HepG2 (cell line): ENCODE measurements around the gene USP11. TPM values are rescaled to one million over a fixed set of nuclear protein-coding genes. Genes with fewer than 3 reads are reported as not detected.

Experiments used
- ATAC-seq: fragments of 200-7000 bp; cut with Tn5 transposase; 3 replicates; pipeline ENCODE4 v1.9.1; 2020; ENCODE audit warnings: mild to moderate bottlenecking, moderate library complexity
- BruUV-seq: library from RNA; stranded (reverse); fragments of 400-500 nt; replicated peaks from 2 replicates; lab custom pipeline; 2021; lab: Mats Ljungman, UMichigan
- CTCF ChIA-PET: fragments of 300-600 bp; formaldehyde crosslinking; extraction: SDS; loops from one replicate; lab custom pipeline; 2021; ENCODE audit warnings: low total read pairs, inconsistent platforms, low intra/inter-chr PET ratio; lab: Yijun Ruan, JAX
- POLR2A ChIA-PET: fragments of 350-600 bp; sonication (Branson Sonifier 250); formaldehyde crosslinking; loops from one replicate; lab custom pipeline; 2020; ENCODE audit warnings: antibody characterized with exemption, inconsistent platforms; lab: Yijun Ruan, JAX
- DNase-seq: peaks from one replicate; pipeline ENCODE4 v3.0.0-alpha.2; 2015; ENCODE audit warnings: low spot score
- FAIRE-seq: peaks from 3 replicates; lab custom pipeline; 2011; peaks lifted over from hg19 to GRCh38; lab: Jason Lieb, UNC
- H2AFZ ChIP-seq: one replicate; pipeline ENCODE4 v1.6.1; 2011; ENCODE audit warnings: low read length, inconsistent platforms
- H3K27ac ChIP-seq: fragments of 300-600 bp; 3 replicates; pipeline ENCODE4 v1.8.0; 2011; ENCODE audit warnings: mixed run types, mild to moderate bottlenecking, mixed read lengths, low read length, inconsistent platforms; ENCODE audit not compliant: insufficient read depth; ENCODE audit errors: extremely low read length
- H3K27me3 ChIP-seq, 2 experiments: fragments of 200-600 bp in 1 of 2; 2 replicates in 1 of 2; 3 replicates in 1 of 2; pipeline versions ENCODE4 v1.6.0 to v1.8.0; 2011; ENCODE audit warnings: low read length in 2 of 2, mild to moderate bottlenecking in 2 of 2, moderate library complexity in 2 of 2, inconsistent platforms in 1 of 2; ENCODE audit not compliant: insufficient read depth in 2 of 2, control insufficient read depth in 1 of 2
- H3K36me3 ChIP-seq, 2 experiments: fragments of 200-600 bp in 1 of 2; replicated peaks in 1 of 2; 2 replicates in 1 of 2; 3 replicates in 1 of 2; pipeline versions ENCODE4 v1.5.1 to v1.8.0; 2011; ENCODE audit warnings: low read length in 2 of 2, inconsistent platforms in 1 of 2; ENCODE audit not compliant: insufficient read depth in 2 of 2, control insufficient read depth in 1 of 2
- H3K4me1 ChIP-seq: 2 replicates; pipeline ENCODE4 v1.5.1; 2012; ENCODE audit warnings: low read length, inconsistent platforms; ENCODE audit not compliant: insufficient read depth
- H3K4me2 ChIP-seq: 2 replicates; pipeline ENCODE4 v1.6.0; 2011; ENCODE audit warnings: low read depth, low read length, inconsistent platforms
- H3K4me3 ChIP-seq, 3 experiments: fragments of 200-600 bp in 1 of 3; sonication (generic), shearing (Covaris generic) in 1 of 3; replicated peaks in 1 of 3; 2 replicates each; pipeline ENCODE4 v1.5.1; 2011 to 2016; ENCODE audit warnings: low read length in 3 of 3, inconsistent platforms in 2 of 3, low read depth in 2 of 3, mild to moderate bottlenecking in 2 of 3, control low read depth in 1 of 3, mixed read lengths in 1 of 3; ENCODE audit not compliant: insufficient read depth in 1 of 3
- H3K79me2 ChIP-seq: one replicate; pipeline ENCODE4 v1.6.1; 2011; ENCODE audit warnings: low read length, inconsistent platforms; ENCODE audit not compliant: insufficient read depth
- H3K9ac ChIP-seq: 2 replicates; pipeline ENCODE4 v1.6.0; 2011; ENCODE audit warnings: mild to moderate bottlenecking, low read depth, low read length, inconsistent platforms; ENCODE audit not compliant: insufficient read depth
- H3K9me3 ChIP-seq: 2 replicates; pipeline ENCODE4 v1.5.1; 2012; ENCODE audit warnings: mild to moderate bottlenecking, low read length
- H4K20me1 ChIP-seq: 2 replicates; pipeline ENCODE4 v1.6.0; 2011; ENCODE audit warnings: inconsistent platforms, mild to moderate bottlenecking, low read length, moderate library complexity; ENCODE audit not compliant: insufficient read depth
- ATF1 ChIP-seq: IDR thresholded peaks from 2 replicates; pipeline ENCODE4 v1.6.1; 2016; ENCODE audit warnings: mild to moderate bottlenecking, control low read depth
- SSRP1 ChIP-seq: IDR thresholded peaks from 2 replicates; pipeline ENCODE4 v1.6.1; 2016; ENCODE audit warnings: control low read depth
- ZBTB40 ChIP-seq, 2 experiments: fragments of 450-650 bp in 1 of 2; sonication (generic) in 1 of 2; formaldehyde crosslinking in 1 of 2; IDR thresholded peaks; 2 replicates each; pipeline versions ENCODE4 v1.6.1 to v1.8.0; 2016 to 2022; ENCODE audit warnings: antibody characterized with exemption in 1 of 2, mild to moderate bottlenecking in 1 of 2, missing genetic modification reagents in 1 of 2
- ZMYM3 ChIP-seq: sonication (generic); formaldehyde crosslinking; IDR thresholded peaks from 2 replicates; pipeline ENCODE4 v1.5.1; 2020; ENCODE audit warnings: mild to moderate bottlenecking, missing genetic modification reagents
- ZNF615 ChIP-seq: sonication (generic); formaldehyde crosslinking; IDR thresholded peaks from 2 replicates; pipeline ENCODE4 v1.5.0; 2020; ENCODE audit warnings: mild to moderate bottlenecking, missing genetic modification reagents, borderline replicate concordance
- WGBS: methylation state at CpG from one replicate; pipeline ENCODE4 v1.1.6; 2017; ENCODE audit warnings: low lambda C conversion rate; 5-methylcytosine and 5-hydroxymethylcytosine counted together
- in situ Hi-C: cut with HindIII; loops from 2 replicates; pipeline ENCODE4 v1.10.0; 2017; ENCODE audit warnings: low pct_unique_long_range_greater_than_20kb; ENCODE audit not compliant: extremely low pct_ligation_motif_present
- intact Hi-C: fragments of 100-400 bp; cut with micrococcal nuclease; formaldehyde crosslinking; loops from one replicate; pipeline ENCODE4 v1.10.0; 2022; ENCODE audit not compliant: unreplicated experiment
- polyA plus RNA-seq, 8 experiments: library from polyadenylated mRNA; depleted of rRNA in 3 of 8; stranded (reverse) in 7 of 8; unstranded in 1 of 8; fragments of >200 nt; fragmentation: Illumina TruSeq in 4 of 8; extraction: Trizol in 4 of 8; gene quantifications; 2 replicates each; pipeline versions ENCODE4 v1.2.1 to v1.2.3, GENCODE V29; 2011 to 2016; ENCODE audit warnings: low read depth in 4 of 8, missing spikeins in 1 of 8, mixed read lengths in 1 of 8; ENCODE audit not compliant: insufficient read depth in 1 of 8
- total RNA-seq, 5 experiments: library from RNA; depleted of rRNA; stranded (reverse); fragments of >200 nt; fragmentation: Illumina TruSeq; extraction: Trizol; gene quantifications; 2 replicates each; pipeline ENCODE4 v1.2.3, GENCODE V29; 2016; ENCODE audit warnings: low read depth in 1 of 5

USP11 gene
- total and polyA plus RNA-seq, 2 of the 13 experiments (the other 11 are each of a cell fraction or from before 2014, with no cell fraction given) = 23.8 to 31.7 TPM

DNA sequence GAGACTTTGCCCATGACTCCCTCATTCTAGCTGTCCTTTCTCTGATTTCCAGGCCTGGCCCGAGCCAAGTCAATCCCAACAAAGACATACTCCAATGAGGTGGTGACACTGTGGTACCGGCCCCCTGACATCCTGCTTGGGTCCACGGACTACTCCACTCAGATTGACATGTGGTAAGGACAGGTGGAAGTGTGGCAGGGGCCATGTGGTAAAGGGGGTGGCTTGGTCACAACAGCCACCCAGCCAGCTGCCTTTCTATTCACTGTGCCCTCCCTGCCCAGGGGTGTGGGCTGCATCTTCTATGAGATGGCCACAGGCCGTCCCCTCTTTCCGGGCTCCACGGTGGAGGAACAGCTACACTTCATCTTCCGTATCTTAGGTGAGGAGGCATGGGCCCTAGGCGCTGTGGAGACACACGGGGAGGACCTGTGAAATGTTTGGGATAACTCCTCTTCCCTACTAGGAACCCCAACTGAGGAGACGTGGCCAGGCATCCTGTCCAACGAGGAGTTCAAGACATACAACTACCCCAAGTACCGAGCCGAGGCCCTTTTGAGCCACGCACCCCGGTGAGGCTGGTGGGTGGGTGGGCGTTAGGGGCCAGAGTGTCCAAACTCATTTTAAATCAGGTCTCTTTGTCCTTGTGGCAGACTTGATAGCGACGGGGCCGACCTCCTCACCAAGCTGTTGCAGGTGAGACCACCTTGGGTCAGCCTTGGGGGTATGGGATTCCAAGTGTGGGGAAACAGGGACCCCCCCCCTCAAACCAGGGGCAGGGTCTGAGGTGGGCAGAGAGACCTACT, 6.1 kb upstream of the USP11 start:
- H3K27me3 ChIP-seq = no peaks in the 10 kb centered on the region
- CTCF ChIA-PET = no interaction called here
- H3K4me1 ChIP-seq = peaks cover 2% of the 10 kb centered on the region; the same call in 1 of the 2 replicates
- POLR2A ChIA-PET = no interaction called here
- FAIRE-seq (no peak), DNase-seq (no peak)
- peaks cover 11 to 41% of the 10 kb centered on the region in 2 experiments; a peak in 4 of 5 replicates for H3K36me3 ChIP-seq
- no peak overlapping the region for H3K9ac ChIP-seq
- peaks cover 6% of the 10 kb centered on the region for H3K79me2 ChIP-seq
- no peaks in the 10 kb centered on the region for H3K9me3 ChIP-seq
- no peak overlapping the region for H3K4me2 ChIP-seq
- 100% methylated on average over 4 of the region's 19 CpGs for WGBS
- no peak overlapping the region for H3K4me3 ChIP-seq
- H3K27ac ChIP-seq = no peak overlapping the region
- in situ Hi-C loops = no loop called here
- TF ChIP-seq ZNF615 (CRISPR knock-in tag) (no peak), ZMYM3 (CRISPR knock-in tag) (no peak), ZBTB40 (IDR thresholded peaks at IDR 0.05) (no peak), ZBTB40 (CRISPR knock-in tag; IDR thresholded peaks at IDR 0.05) (no peak), ATF1 (CRISPR knock-in tag) (no peak), SSRP1 (CRISPR knock-in tag) (no peak)
- TF ChIP-seq, all 625 proteins: peak for 0
- intact Hi-C loops = no loop called here
- Histone ChIP-seq H2AFZ (no peak overlapping the region), H4K20me1 (no peaks in the 10 kb centered on the region)
- ATAC-seq = no peak
- BruUV-seq = no TSS peak
